Measurements from ENCODE around the gene WDR1.

WDR1 gene

GRCh38 chr4:10097906-10098779, 18.5 kb downstream of the WDR1 start:
- no peak for DNase-seq

GRCh38 chr4:10096978-10097335, 19.6 kb downstream of the WDR1 start:
- DNase-seq = no peak

GRCh38 chr4:10096201-10096977, 20.2 kb downstream of the WDR1 start:
- DNase-seq = peak; percentile 63

GRCh38 chr4:10095296-10095991, 21.2 kb downstream of the WDR1 start:
- no peak for DNase-seq

- DNase-seq = no peak
Observed at GRCh38 chr4:10094841-10095240, 21.8 kb downstream of the WDR1 start.

GRCh38 chr4:10093801-10094552, 22.6 kb downstream of the WDR1 start:
- no peak for DNase-seq

- no peak for DNase-seq
Observed at GRCh38 chr4:10093271-10093621, 23.4 kb downstream of the WDR1 start.

GRCh38 chr4:10092481-10093270, 23.9 kb downstream of the WDR1 start:
- DNase-seq = no peak

- no peak for DNase-seq
Observed at GRCh38 chr4:10091531-10092181, 24.9 kb downstream of the WDR1 start.

GRCh38 chr4:10090467-10091250, 25.9 kb downstream of the WDR1 start:
- DNase-seq = no peak

GRCh38 chr4:10089346-10089745, 27.3 kb downstream of the WDR1 start:
- DNase-seq = no peak

GRCh38 chr4:10088135-10089010, 28.2 kb downstream of the WDR1 start:
- DNase-seq = no peak

- no peak for DNase-seq
Observed at GRCh38 chr4:10087152-10087791, 29.3 kb downstream of the WDR1 start.

- DNase-seq = no peak
Observed at GRCh38 chr4:10086506-10087120, 30.0 kb downstream of the WDR1 start.

GRCh38 chr4:10085828-10086505, 30.6 kb downstream of the WDR1 start:
- DNase-seq = no peak

- no peak for DNase-seq
Observed at GRCh38 chr4:10085386-10085785, 31.2 kb downstream of the WDR1 start.

- DNase-seq = no peak
Observed at GRCh38 chr4:10084651-10085358, 31.8 kb downstream of the WDR1 start.
